ENCODE measurements around the gene SP1.

DNA sequence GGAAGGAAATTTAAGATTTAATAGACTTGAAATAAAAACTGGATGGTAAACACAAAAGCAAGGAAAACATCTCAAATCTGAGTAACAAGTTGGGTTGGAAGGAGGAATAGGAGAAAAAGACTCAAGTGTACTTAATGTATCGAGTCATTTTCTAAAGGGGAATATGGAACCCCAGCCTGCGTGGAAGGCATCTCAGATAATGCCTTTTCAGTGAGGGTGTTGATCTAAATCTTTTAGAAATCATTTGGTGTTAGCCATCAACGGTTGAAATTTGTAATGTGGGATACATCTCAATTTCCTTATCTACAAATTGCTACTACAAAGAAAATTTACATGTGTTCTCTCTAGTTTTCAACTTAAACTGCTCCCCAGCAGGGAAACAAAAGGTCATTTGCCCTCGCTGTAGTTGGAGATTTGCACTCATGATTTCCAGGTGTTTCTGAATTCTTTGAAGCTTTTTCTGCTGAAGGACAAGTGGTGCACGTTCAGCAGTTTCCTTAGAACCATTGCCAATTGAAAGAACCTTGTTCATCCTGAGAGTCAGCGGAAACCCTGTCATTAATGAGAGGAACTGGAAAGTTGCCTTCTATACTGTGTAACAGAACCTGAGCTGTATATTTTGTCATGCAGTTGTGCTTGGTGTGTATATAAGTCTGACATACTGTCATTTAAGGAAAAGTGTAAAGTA is 74.1 kb downstream of the SP1 start:
- TF ChIP-seq, protein P1, sequence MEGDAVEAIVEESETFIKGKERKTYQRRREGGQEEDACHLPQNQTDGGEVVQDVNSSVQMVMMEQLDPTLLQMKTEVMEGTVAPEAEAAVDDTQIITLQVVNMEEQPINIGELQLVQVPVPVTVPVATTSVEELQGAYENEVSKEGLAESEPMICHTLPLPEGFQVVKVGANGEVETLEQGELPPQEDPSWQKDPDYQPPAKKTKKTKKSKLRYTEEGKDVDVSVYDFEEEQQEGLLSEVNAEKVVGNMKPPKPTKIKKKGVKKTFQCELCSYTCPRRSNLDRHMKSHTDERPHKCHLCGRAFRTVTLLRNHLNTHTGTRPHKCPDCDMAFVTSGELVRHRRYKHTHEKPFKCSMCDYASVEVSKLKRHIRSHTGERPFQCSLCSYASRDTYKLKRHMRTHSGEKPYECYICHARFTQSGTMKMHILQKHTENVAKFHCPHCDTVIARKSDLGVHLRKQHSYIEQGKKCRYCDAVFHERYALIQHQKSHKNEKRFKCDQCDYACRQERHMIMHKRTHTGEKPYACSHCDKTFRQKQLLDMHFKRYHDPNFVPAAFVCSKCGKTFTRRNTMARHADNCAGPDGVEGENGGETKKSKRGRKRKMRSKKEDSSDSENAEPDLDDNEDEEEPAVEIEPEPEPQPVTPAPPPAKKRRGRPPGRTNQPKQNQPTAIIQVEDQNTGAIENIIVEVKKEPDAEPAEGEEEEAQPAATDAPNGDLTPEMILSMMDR (conservative IDR thresholded peaks at IDR 0.05; ENCODE audit: low read depth, low read length) = no peak
- TF ChIP-seq EZH2 (IDR thresholded peaks at IDR 0.05; ENCODE audit: borderline replicate concordance, low read depth, low read length, poor library complexity, severe bottlenecking) = no peak

Measured in A673 (cell line).